Measurements from ENCODE around the gene APOBEC4.

APOBEC4 gene

GRCh38 chr1:183604038-183604808, 48.9 kb downstream of the APOBEC4 start:
- TF ChIP-seq REST (IDR thresholded peaks at IDR 0.05; ENCODE audit: insufficient replicate concordance, low read depth) (no peak), GABPA (IDR thresholded peaks at IDR 0.05; ENCODE audit: low read depth) (no peak), POLR2AphosphoS5 (IDR thresholded peaks at IDR 0.05; ENCODE audit: low read depth) (no peak; the same call in 1 of the 2 replicates), CTCF (IDR thresholded peaks at IDR 0.05; ENCODE audit: insufficient read depth, low read length) (no peak), SPI1 (IDR thresholded peaks at IDR 0.05; ENCODE audit: borderline replicate concordance, low read depth) (no peak)
- H3K27me3 ChIP-seq (ENCODE audit: insufficient read depth, poor library complexity, severe bottlenecking) = no peaks in the 10 kb centered on the region
- peak overlapping the region; percentile 87 for H3K27ac ChIP-seq (replicated peaks)
- peak; percentile 91 to 97 for DNase-seq (ENCODE audit: low read depth in 1 of 2, low spot score in 1 of 2)
- peak overlapping the region; percentile 22 for H3K4me3 ChIP-seq (replicated peaks; ENCODE audit: insufficient read depth, low read length)

GRCh38 chr1:183602510-183602909, 50.6 kb downstream of the APOBEC4 start:
- no peak for DNase-seq (ENCODE audit: low read depth in 1 of 2, low spot score in 1 of 2)
- TF ChIP-seq POLR2AphosphoS5 (IDR thresholded peaks at IDR 0.05; ENCODE audit: low read depth) (no peak), REST (IDR thresholded peaks at IDR 0.05; ENCODE audit: insufficient replicate concordance, low read depth) (no peak), GABPA (IDR thresholded peaks at IDR 0.05; ENCODE audit: low read depth) (no peak), CTCF (IDR thresholded peaks at IDR 0.05; ENCODE audit: insufficient read depth, low read length) (no peak), SPI1 (IDR thresholded peaks at IDR 0.05; ENCODE audit: borderline replicate concordance, low read depth) (no peak)
- Histone ChIP-seq H3K27ac (replicated peaks) (no peak overlapping the region), H3K27me3 (ENCODE audit: insufficient read depth, poor library complexity, severe bottlenecking) (no peaks in the 10 kb centered on the region), H3K4me3 (replicated peaks; ENCODE audit: insufficient read depth, low read length) (no peak overlapping the region)

GRCh38 chr1:183600634-183601033, 52.5 kb downstream of the APOBEC4 start:
- Histone ChIP-seq H3K27ac (replicated peaks) (peak overlapping the region; percentile 70), H3K27me3 (ENCODE audit: insufficient read depth, poor library complexity, severe bottlenecking) (no peaks in the 10 kb centered on the region), H3K4me3 (replicated peaks; ENCODE audit: insufficient read depth, low read length) (no peak overlapping the region)
- DNase-seq (ENCODE audit: low read depth in 1 of 2, low spot score in 1 of 2) = no peak
- TF ChIP-seq SPI1 (IDR thresholded peaks at IDR 0.05; ENCODE audit: borderline replicate concordance, low read depth) = no peak
- no peak for TF ChIP-seq GABPA (IDR thresholded peaks at IDR 0.05; ENCODE audit: low read depth)
- no peak for TF ChIP-seq POLR2AphosphoS5 (IDR thresholded peaks at IDR 0.05; ENCODE audit: low read depth)
- no peak for TF ChIP-seq CTCF (IDR thresholded peaks at IDR 0.05; ENCODE audit: insufficient read depth, low read length)
